Neural cell (in vitro differentiated cells): Measurements from ENCODE around the gene RASGRP4.

ENCODE experiments used
- CTCF ChIP-seq: fragments of 450-650 bp; IDR thresholded peaks from 2 replicates; pipeline ENCODE4 v1.5.1; 2014; ENCODE audit warnings: antibody characterized with exemption, mild to moderate bottlenecking, moderate library complexity; ENCODE audit not compliant: poor library complexity, severe bottlenecking
- EP300 ChIP-seq: fragments of 450-650 bp; conservative IDR thresholded peaks from 2 replicates; pipeline ENCODE4 v1.6.1; 2014; ENCODE audit warnings: antibody characterized with exemption, mild to moderate bottlenecking, moderate library complexity; ENCODE audit not compliant: poor library complexity, severe bottlenecking
- EZH2 ChIP-seq: fragments of 200-600, 300-800 bp; shearing (Covaris generic), sonication (generic); IDR thresholded peaks from 2 replicates; pipeline ENCODE4 v1.6.1; 2014; ENCODE audit warnings: antibody characterized with exemption, low read length, borderline replicate concordance, mild to moderate bottlenecking; ENCODE audit not compliant: insufficient read depth, poor library complexity, severe bottlenecking
- MXI1 ChIP-seq: fragments of 450-650 bp; conservative IDR thresholded peaks from 2 replicates; pipeline ENCODE4 v1.6.1; 2014; ENCODE audit warnings: antibody characterized with exemption, mild to moderate bottlenecking; ENCODE audit not compliant: poor library complexity, severe bottlenecking
- POLR2AphosphoS5 ChIP-seq: IDR thresholded peaks from 2 replicates; pipeline ENCODE4 v1.6.1; 2012
- RAD21 ChIP-seq: fragments of 450-650 bp; conservative IDR thresholded peaks from 2 replicates; pipeline ENCODE4 v1.6.1; 2014; ENCODE audit warnings: antibody characterized with exemption, mild to moderate bottlenecking, moderate library complexity
- REST ChIP-seq: IDR thresholded peaks from 2 replicates; pipeline ENCODE4 v1.6.1; 2012; ENCODE audit warnings: borderline replicate concordance
- SMC3 ChIP-seq: fragments of 450-650 bp; conservative IDR thresholded peaks from 2 replicates; pipeline ENCODE4 v1.6.1; 2014; ENCODE audit warnings: antibody characterized with exemption, mild to moderate bottlenecking, moderate library complexity; ENCODE audit not compliant: poor library complexity
- TAF1 ChIP-seq: IDR thresholded peaks from 2 replicates; pipeline ENCODE4 v1.6.1; 2012; ENCODE audit warnings: low read depth

GRCh38 chr19:38417146-38417543 is 8.9 kb downstream of the RASGRP4 start:
- no peak for TF ChIP-seq TAF1
- no peak for TF ChIP-seq RAD21
- no peak for TF ChIP-seq CTCF
- no peak for TF ChIP-seq POLR2AphosphoS5
- no peak for TF ChIP-seq SMC3
- no peak for TF ChIP-seq EZH2
- TF ChIP-seq EP300: no peak
- no peak for TF ChIP-seq REST
- TF ChIP-seq MXI1: no peak
